Mesothelial cell of epicardium (in vitro differentiated cells): ENCODE data around the gene HSPA5. TPM values are rescaled to one million over a fixed set of nuclear protein-coding genes. Genes with fewer than 3 reads are reported as not detected.

Experiments used
- DNase-seq, 2 experiments: peaks; one replicate each; pipeline ENCODE4 v3.0.0; 2021; ENCODE audit warnings: low spot score in 2 of 2; ENCODE audit not compliant: unreplicated experiment in 2 of 2
- H3K27ac Mint-ChIP-seq: 2 replicates; pipeline ENCODE4 v1.8.0; 2021; ENCODE audit warnings: mixed read lengths
- H3K27me3 Mint-ChIP-seq: 2 replicates; pipeline ENCODE4 v1.8.0; 2021; ENCODE audit warnings: low read depth, mixed read lengths
- H3K36me3 Mint-ChIP-seq: 2 replicates; pipeline ENCODE4 v1.8.0; 2021; ENCODE audit warnings: mixed read lengths
- H3K4me1 Mint-ChIP-seq: 2 replicates; pipeline ENCODE4 v1.8.0; 2021; ENCODE audit warnings: mixed read lengths
- H3K4me3 Mint-ChIP-seq: 2 replicates; pipeline ENCODE4 v1.8.0; 2021; ENCODE audit warnings: mild to moderate bottlenecking, moderate library complexity, mixed read lengths
- H3K9me3 Mint-ChIP-seq: 2 replicates; pipeline ENCODE4 v1.8.0; 2021; ENCODE audit warnings: mixed read lengths
- total RNA-seq: library from RNA; stranded (reverse); gene quantifications from 3 replicates; pipeline ENCODE4 v1.2.1, GENCODE V29; 2021
- TF ChIP-seq, protein P1 (sequence below): fragments of 200-600 bp; sonication (generic); IDR thresholded peaks from one replicate; pipeline ENCODE4 v1.5.0; 2021; ENCODE audit warnings: antibody characterized with exemption; ENCODE audit not compliant: unreplicated experiment

Gene HSPA5
- total RNA-seq, 1 donor from 2014 or later: 249 TPM

DNA sequence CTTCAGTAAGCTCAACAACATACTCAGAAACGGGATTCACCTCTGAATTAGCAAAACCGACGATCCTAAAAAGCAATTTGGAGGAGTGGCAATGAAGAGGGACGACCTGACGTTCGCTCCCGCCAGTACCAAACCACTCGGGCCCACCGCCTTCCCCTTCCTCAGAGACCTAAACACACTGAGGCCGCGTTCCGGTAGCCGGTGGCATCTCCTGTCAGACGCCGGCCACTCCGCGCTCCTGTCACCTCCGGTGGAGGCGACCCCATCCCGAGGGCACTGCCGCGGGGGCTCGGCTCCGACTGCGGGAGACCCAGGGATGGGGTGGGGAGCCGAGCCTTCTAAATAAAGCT lies 52.2 kb downstream of the HSPA5 start:
- Mint-ChIP-seq H3K27me3 (no peaks in the 10 kb centered on the region), H3K4me1 (peaks cover 22% of the 10 kb centered on the region), H3K36me3 (no peaks in the 10 kb centered on the region), H3K27ac (peak overlapping the region; percentile 72), H3K9me3 (no peaks in the 10 kb centered on the region), H3K4me3 (peak overlapping the region; percentile 91)
- DNase-seq: no peak
- TF ChIP-seq, protein P1, sequence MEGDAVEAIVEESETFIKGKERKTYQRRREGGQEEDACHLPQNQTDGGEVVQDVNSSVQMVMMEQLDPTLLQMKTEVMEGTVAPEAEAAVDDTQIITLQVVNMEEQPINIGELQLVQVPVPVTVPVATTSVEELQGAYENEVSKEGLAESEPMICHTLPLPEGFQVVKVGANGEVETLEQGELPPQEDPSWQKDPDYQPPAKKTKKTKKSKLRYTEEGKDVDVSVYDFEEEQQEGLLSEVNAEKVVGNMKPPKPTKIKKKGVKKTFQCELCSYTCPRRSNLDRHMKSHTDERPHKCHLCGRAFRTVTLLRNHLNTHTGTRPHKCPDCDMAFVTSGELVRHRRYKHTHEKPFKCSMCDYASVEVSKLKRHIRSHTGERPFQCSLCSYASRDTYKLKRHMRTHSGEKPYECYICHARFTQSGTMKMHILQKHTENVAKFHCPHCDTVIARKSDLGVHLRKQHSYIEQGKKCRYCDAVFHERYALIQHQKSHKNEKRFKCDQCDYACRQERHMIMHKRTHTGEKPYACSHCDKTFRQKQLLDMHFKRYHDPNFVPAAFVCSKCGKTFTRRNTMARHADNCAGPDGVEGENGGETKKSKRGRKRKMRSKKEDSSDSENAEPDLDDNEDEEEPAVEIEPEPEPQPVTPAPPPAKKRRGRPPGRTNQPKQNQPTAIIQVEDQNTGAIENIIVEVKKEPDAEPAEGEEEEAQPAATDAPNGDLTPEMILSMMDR: no peak

Other genes starting within 250 kb of the HSPA5 start
- gene SCAI, start 97.8 kb downstream of the HSPA5 start, total RNA-seq: 22.7 to 26.0 TPM (median 25.5 TPM) in 3 replicates
- gene PPP6C, start 51.5 kb downstream of the HSPA5 start, total RNA-seq: 26.3 to 32.1 TPM (median 27.5 TPM) in 3 replicates
- gene RABEPK, start 40.8 kb downstream of the HSPA5 start, total RNA-seq: 20.5 to 21.4 TPM (median 21.0 TPM) in 3 replicates
- 55.1 to 62.7 TPM (median 58.7 TPM) in 3 replicates for gene GAPVD1, start 20.5 kb upstream of the HSPA5 start, total RNA-seq